Psoas muscle (tissue), 8 donors: Measurements from ENCODE around the gene DIO1. TPM values are rescaled to one million over a fixed set of nuclear protein-coding genes. Genes with fewer than 3 reads are reported as not detected.
"Not testable (repeated sequence)": the region's sequence is repeated elsewhere in the genome, so short reads cannot be mapped to it uniquely, and the experiment has no call there.

Source experiments
- ATAC-seq, 4 donors: fragments of 200-7000 bp; cut with Tn5 transposase; one replicate each; pipeline ENCODE4 v1.9.1; 2020; ENCODE audit warnings: moderate library complexity in 3 of 4, mild to moderate bottlenecking in 2 of 4
- DNase-seq, 2 donors: peaks; one replicate each; pipeline ENCODE4 v3.0.0-alpha.2; 2020
- H3K27ac ChIP-seq: fragments of 200-600 bp; one replicate; pipeline ENCODE4 v1.8.0; 2022
- H3K27me3 ChIP-seq, 3 donors: fragments of 200-600 bp in 1 of 3; one replicate each; pipeline versions ENCODE4 v1.6.1 to v1.8.0; 2013 to 2022; ENCODE audit warnings: low read length in 2 of 3, mild to moderate bottlenecking in 2 of 3, moderate library complexity in 1 of 3; ENCODE audit not compliant: insufficient read depth in 3 of 3
- H3K36me3 ChIP-seq, 2 donors: fragments of 200-600 bp in 1 of 2; one replicate each; pipeline versions ENCODE4 v1.6.1 to v1.8.0; 2013 to 2022; ENCODE audit warnings: low read depth in 1 of 2, mild to moderate bottlenecking in 1 of 2, moderate library complexity in 1 of 2; ENCODE audit not compliant: insufficient read depth in 1 of 2
- H3K4me1 ChIP-seq: fragments of 200-600 bp; one replicate; pipeline ENCODE4 v1.8.0; 2022
- H3K4me3 ChIP-seq: fragments of 200-600 bp; one replicate; pipeline ENCODE4 v1.8.0; 2022; ENCODE audit warnings: mild to moderate bottlenecking
- H3K9me3 ChIP-seq: fragments of 200-600 bp; one replicate; pipeline ENCODE4 v1.8.0; 2022
- CTCF ChIP-seq: fragments of 200-600 bp; IDR thresholded peaks from one replicate; pipeline ENCODE4 v1.8.0; 2022; ENCODE audit warnings: antibody characterized with exemption
- WGBS, 3 donors: extraction: QIAGEN DNeasy Blood & Tissue Kit; methylation state at CpG; one replicate each; pipeline versions ENCODE4 v1.1.6 to v1.1.7; 2013; 5-methylcytosine and 5-hydroxymethylcytosine counted together
- intact Hi-C, 2 donors: fragments of 100-400 bp; cut with DNase I; formaldehyde crosslinking; loops; one replicate each; pipeline versions ENCODE4 v1.11.0 to v1.14.2; 2022
- polyA plus RNA-seq, 3 donors: library from polyadenylated mRNA; stranded (reverse); fragments of 200-250 nt; gene quantifications; one replicate each; pipeline ENCODE4 v1.2.3, GENCODE V29; 2013
- total RNA-seq, 4 donors: library from RNA; stranded (reverse); fragmentation: NEBNext Ultra II Directional in 2 of 4; extraction: Animal tissue kit (Norgen Biotek cat#: 25700) in 2 of 4; gene quantifications; one replicate each; pipeline versions ENCODE4 v1.2.1 to v1.2.4, GENCODE V29; 2021 to 2023
- donor health status: healthy with polysubstance abuse.
- donor health status: DM: no; HTN: no; CAD: no; lungs with moderate emphysema.
- donor health status: Bipolar disorder and iron deficiency.
- donor health status: healthy.
- donor health status: DM: yes; HTN: yes; CAD: no.
- donor health status: DM: no; HTN: no; CAD: no.
- donor health status: DM: no; HTN: no; CAD: no.
- donor health status: DM: yes; HTN: yes; CAD: no.

DIO1 gene
- total and polyA plus RNA-seq, 7 donors = not detected

DNA sequence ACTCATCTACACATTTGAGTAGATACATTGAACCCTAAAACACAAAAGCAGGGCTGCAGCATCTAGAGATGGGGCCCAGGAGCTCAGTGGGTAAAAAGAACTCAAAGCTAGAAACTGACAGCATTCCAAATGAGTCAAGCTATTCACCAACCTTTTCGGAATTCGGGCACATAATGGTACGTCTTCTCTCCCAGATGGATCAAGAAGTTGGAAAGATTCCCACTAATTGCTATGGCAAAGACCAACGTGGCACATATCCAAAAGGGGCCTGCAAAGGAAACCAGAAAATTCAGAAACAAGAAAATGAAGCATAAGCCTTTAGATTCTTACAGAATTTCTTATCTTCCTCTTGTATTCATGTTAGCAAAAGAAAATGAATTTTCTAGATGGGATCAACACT lies 22.8 kb upstream of the DIO1 start:
- DNase-seq (no peak), ATAC-seq (no peak)
- peaks cover 8 to 92% of the 10 kb centered on the region in 2 donors for H3K36me3 ChIP-seq
- H3K9me3 ChIP-seq = no peaks in the 10 kb centered on the region
- WGBS, 3 donors = 46 to 57% (median 55%) methylated on average over 4 of the region's 4 CpGs
- H3K4me1 ChIP-seq = no peaks in the 10 kb centered on the region
- H3K4me3 ChIP-seq = no peak overlapping the region
- no peaks in the 10 kb centered on the region for H3K27me3 ChIP-seq
- intact Hi-C loops = loop anchor here in 1 of 2 donors (10.0 kb wide), 1 partner anchor 164 kb away; no protein-coding TSS in a partner anchor
- TF ChIP-seq CTCF = no peak
- H3K27ac ChIP-seq = no peak overlapping the region

DNA sequence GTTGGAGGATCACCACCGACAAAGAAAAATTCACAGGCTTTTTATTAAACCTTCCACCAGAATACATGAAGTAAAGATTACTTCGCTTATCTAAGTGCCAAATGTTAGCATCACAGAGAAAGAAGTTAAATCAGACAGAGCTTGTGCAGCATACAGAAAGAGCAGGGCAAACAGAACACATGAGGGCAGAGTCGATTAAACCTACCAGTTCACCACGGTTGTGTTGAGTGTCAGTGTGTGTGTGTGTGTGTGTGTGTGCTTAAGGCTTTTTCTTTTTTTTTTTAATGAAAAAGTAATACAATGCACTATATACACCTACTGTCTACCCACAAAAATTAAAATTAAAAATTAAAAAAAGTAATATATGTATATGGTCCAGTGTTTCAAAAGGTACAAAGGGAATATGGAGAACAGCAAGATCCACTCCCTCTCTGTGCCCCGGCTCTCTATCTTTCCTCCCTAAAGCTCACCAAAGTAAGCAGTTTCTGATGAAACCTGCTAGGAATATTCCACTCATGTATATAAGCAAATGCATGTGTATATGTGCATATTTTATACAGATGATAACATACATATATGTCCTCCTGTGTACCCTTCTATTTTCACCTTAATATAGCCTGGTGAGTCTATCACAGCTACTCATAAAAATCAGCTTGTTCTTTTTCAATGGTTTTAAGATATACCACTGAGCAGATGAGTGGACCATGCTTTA lies 22.1 kb upstream of the DIO1 start:
- DNase-seq (no peak), ATAC-seq (no peak)
- TF ChIP-seq CTCF = no peak
- 69 to 75% (median 75%) methylated on average over 5 of the region's 5 CpGs for WGBS, 3 donors
- intact Hi-C loops = loop anchor here in 1 of 2 donors (10.0 kb wide), 1 partner anchor 163 kb away; no protein-coding TSS in a partner anchor
- Histone ChIP-seq H3K4me1 (no peaks in the 10 kb centered on the region), H3K4me3 (no peak overlapping the region), H3K27me3 (no peaks in the 10 kb centered on the region), H3K36me3 (peaks cover 8 to 92% of the 10 kb centered on the region in 2 donors), H3K27ac (no peak overlapping the region), H3K9me3 (no peaks in the 10 kb centered on the region)

- ATAC-seq, H3K27ac ChIP-seq, H3K4me3 ChIP-seq, H3K27me3 ChIP-seq, H3K9me3 ChIP-seq, DNase-seq, H3K4me1 ChIP-seq: not testable (repeated sequence)
- 92 to 95% (median 94%) methylated on average over 2 of the region's 2 CpGs for WGBS, 3 donors
- peaks cover 8 to 86% of the 10 kb centered on the region in 2 donors for H3K36me3 ChIP-seq
- intact Hi-C loops = loop anchor here in 1 of 2 donors (10.0 kb wide), 1 partner anchor 160 kb away; no protein-coding TSS in a partner anchor
Observed at GRCh38 chr1:53875150-53875549, 18.8 kb upstream of the DIO1 start.

GRCh38 chr1:53878492-53879105 lies 15.4 kb upstream of the DIO1 start:
- H3K4me1 ChIP-seq = no peaks in the 10 kb centered on the region
- no peak overlapping the region for H3K4me3 ChIP-seq
- peak; percentile 64 for TF ChIP-seq CTCF
- no peak for ATAC-seq
- no peak for DNase-seq
- no peaks in the 10 kb centered on the region for H3K9me3 ChIP-seq
- intact Hi-C loops = loop anchor here (2.0 to 10.0 kb wide), 2 partner anchors 70 to 156 kb away; no protein-coding TSS in a partner anchor
- H3K27me3 ChIP-seq = no peaks in the 10 kb centered on the region
- peaks cover 8 to 79% of the 10 kb centered on the region in 2 donors for H3K36me3 ChIP-seq
- no peak overlapping the region for H3K27ac ChIP-seq
- WGBS, 3 donors = 51 to 58% (median 56%) methylated on average over 5 of the region's 5 CpGs

- ATAC-seq, H3K9me3 ChIP-seq, H3K4me1 ChIP-seq, intact Hi-C loops, H3K27ac ChIP-seq, H3K4me3 ChIP-seq, DNase-seq, H3K27me3 ChIP-seq: not testable (repeated sequence)
- 96 to 100% (median 98%) methylated on average over 2 of the region's 2 CpGs for WGBS, 3 donors
- peaks cover 3 to 76% of the 10 kb centered on the region in 2 donors for H3K36me3 ChIP-seq
Observed at GRCh38 chr1:53881853-53882252, 12.1 kb upstream of the DIO1 start.

DNA sequence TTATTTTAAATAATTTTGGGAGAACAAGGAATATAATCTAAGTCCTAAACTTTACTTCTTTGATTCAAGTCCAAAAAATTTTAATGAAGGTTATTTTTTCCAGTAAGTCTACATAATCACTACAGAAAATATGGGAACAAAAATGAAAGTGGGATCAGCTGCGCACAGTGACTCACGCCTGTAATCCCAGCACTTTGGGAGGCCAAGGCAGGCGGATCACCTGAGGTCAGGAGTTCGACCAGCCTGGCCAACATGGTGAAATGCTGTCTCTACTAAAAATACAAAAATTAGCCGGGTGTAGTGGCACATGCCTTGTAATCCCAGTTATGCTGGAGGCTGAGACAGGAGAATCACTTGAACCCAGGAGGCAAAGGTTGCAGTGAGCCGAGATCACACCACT lies 10.4 kb upstream of the DIO1 start:
- intact Hi-C loops, H3K27me3 ChIP-seq, H3K27ac ChIP-seq, H3K9me3 ChIP-seq, H3K4me3 ChIP-seq, DNase-seq, H3K4me1 ChIP-seq, ATAC-seq: not testable (repeated sequence)
- peaks cover 3 to 75% of the 10 kb centered on the region in 2 donors for H3K36me3 ChIP-seq
- WGBS, 3 donors = 92 to 97% (median 93%) methylated on average over 6 of the region's 6 CpGs
